ENCODE measurements around the gene ATP1A3.

GRCh38 chr19:41990615-41991014 lies 3.4 kb downstream of the ATP1A3 start:
- no peak for TF ChIP-seq CTCF (conservative IDR thresholded peaks at IDR 0.05; ENCODE audit: low read depth, low read length)
- TF ChIP-seq EZH2 (IDR thresholded peaks at IDR 0.05; ENCODE audit: low read length, unreplicated experiment): no peak

Data from PC-3 (cell line).